SJSA1 (cell line): Measurements from ENCODE around the gene TNFAIP8L2. TPM values are rescaled to one million over a fixed set of nuclear protein-coding genes. Genes with fewer than 3 reads are reported as not detected.

Experiments
- total RNA-seq: library from RNA; depleted of rRNA; stranded (reverse); fragments of >200 nt; shearing (Covaris generic); gene quantifications from 2 replicates; pipeline ENCODE4 v1.2.3, GENCODE V29; 2014; rRNA removed

TNFAIP8L2 gene
- total RNA-seq, 1 experiment from 2014 or later = not detected

Other genes with a start within 250 kb of the TNFAIP8L2 start
- 21.0 and 30.6 TPM in 2 replicates for gene SETDB1, start 230.3 kb upstream of the TNFAIP8L2 start, total RNA-seq
- gene CERS2, start 181.8 kb upstream of the TNFAIP8L2 start, total RNA-seq = 145 and 165 TPM in 2 replicates
- 0.66 TPM in 1 of 2 replicates, not detected in the other for gene ANXA9, start 174.4 kb upstream of the TNFAIP8L2 start, total RNA-seq
- gene MINDY1, start 149.7 kb upstream of the TNFAIP8L2 start, total RNA-seq = 5.9 and 6.6 TPM in 2 replicates
- 8.1 and 22.3 TPM in 2 replicates for gene PRUNE1, start 148.2 kb upstream of the TNFAIP8L2 start, total RNA-seq
- gene BNIPL, start 120.1 kb upstream of the TNFAIP8L2 start, total RNA-seq = 0.42 and 0.75 TPM in 2 replicates
- 0.38 and 0.74 TPM in 2 replicates for gene C1orf56, start 108.9 kb upstream of the TNFAIP8L2 start, total RNA-seq
- 35.2 and 67.2 TPM in 2 replicates for gene CDC42SE1, start 97.0 kb upstream of the TNFAIP8L2 start, total RNA-seq
- gene MLLT11, start 96.3 kb upstream of the TNFAIP8L2 start, total RNA-seq = 23.7 and 26.5 TPM in 2 replicates
- gene GABPB2, start 85.9 kb upstream of the TNFAIP8L2 start, total RNA-seq = 9.3 and 11.7 TPM in 2 replicates
- 0.06 and 1.1 TPM in 2 replicates for gene SEMA6C, start 10.0 kb upstream of the TNFAIP8L2 start, total RNA-seq
- gene LYSMD1, start 9.3 kb downstream of the TNFAIP8L2 start, total RNA-seq = 15.8 and 18.3 TPM in 2 replicates
- 52.9 and 62.9 TPM in 2 replicates for gene SCNM1, start 9.5 kb downstream of the TNFAIP8L2 start, total RNA-seq
- gene TMOD4, start 19.3 kb downstream of the TNFAIP8L2 start, total RNA-seq = 1.2 TPM in 1 of 2 replicates, not detected in the other
- gene VPS72, start 33.5 kb downstream of the TNFAIP8L2 start, total RNA-seq = 52.8 and 66.6 TPM in 2 replicates
- gene PIP5K1A, start 41.9 kb downstream of the TNFAIP8L2 start, total RNA-seq = 46.5 and 69.9 TPM in 2 replicates
- 293 and 297 TPM in 2 replicates for gene PSMD4, start 98.1 kb downstream of the TNFAIP8L2 start, total RNA-seq
- 12.5 and 14.5 TPM in 2 replicates for gene ZNF687, start 125.7 kb downstream of the TNFAIP8L2 start, total RNA-seq
- 30.5 and 60.4 TPM in 2 replicates for gene PI4KB, start 170.8 kb downstream of the TNFAIP8L2 start, total RNA-seq
- gene RFX5, start 190.6 kb downstream of the TNFAIP8L2 start, total RNA-seq = 32.2 and 46.9 TPM in 2 replicates
- gene SELENBP1, start 216.1 kb downstream of the TNFAIP8L2 start, total RNA-seq = 21.6 and 31.1 TPM in 2 replicates
- 559 and 717 TPM in 2 replicates for gene PSMB4, start 242.9 kb downstream of the TNFAIP8L2 start, total RNA-seq